Panc1 (cell line): Measurements from ENCODE around the gene PLCH2. TPM values are rescaled to one million over a fixed set of nuclear protein-coding genes. Genes with fewer than 3 reads are reported as not detected.

Experiments used
- ATAC-seq: fragments of 200-7000 bp; cut with Tn5 transposase; 2 replicates; pipeline ENCODE4 v1.9.1; 2020; ENCODE audit warnings: mild to moderate bottlenecking, moderate library complexity
- BruUV-seq: library from RNA; stranded (reverse); fragments of 400-500 nt; replicated peaks from 2 replicates; lab custom pipeline; 2021; lab: Mats Ljungman, UMichigan
- CTCF ChIA-PET: fragments of 300-600 bp; sonication (Branson Sonifier 250); formaldehyde crosslinking; loops from one replicate; lab custom pipeline; 2022; ENCODE audit warnings: antibody characterized with exemption; lab: Charles Lee
- POLR2A ChIA-PET: fragments of 300-600 bp; sonication (Branson Sonifier 250); formaldehyde crosslinking; loops from one replicate; lab custom pipeline; 2022; ENCODE audit warnings: antibody characterized with exemption; lab: Charles Lee
- DNase-seq: peaks from one replicate; pipeline ENCODE4 v3.0.0-alpha.2; 2010; ENCODE audit warnings: low read depth, low spot score
- H3K27ac ChIP-seq: 2 replicates; pipeline ENCODE4 v1.5.1; 2011; ENCODE audit warnings: mild to moderate bottlenecking, low read length, inconsistent platforms
- H3K27me3 ChIP-seq: fragments of 200-500 bp; sonication (Bioruptor generic); 2 replicates; pipeline ENCODE4 v1.6.0; 2014; ENCODE audit warnings: low read length, inconsistent platforms; ENCODE audit not compliant: control insufficient read depth, insufficient read depth
- H3K36me3 ChIP-seq: fragments of 200-500 bp; sonication (Bioruptor generic); 2 replicates; pipeline ENCODE4 v1.5.1; 2014; ENCODE audit warnings: inconsistent platforms, mild to moderate bottlenecking, low read length, moderate library complexity; ENCODE audit not compliant: control insufficient read depth, insufficient read depth
- H3K4me1 ChIP-seq: 2 replicates; pipeline ENCODE4 v1.5.1; 2011; ENCODE audit warnings: inconsistent platforms, mild to moderate bottlenecking, low read length, moderate library complexity; ENCODE audit not compliant: control insufficient read depth, insufficient read depth
- H3K4me3 ChIP-seq, 2 experiments: 2 replicates each; pipeline ENCODE4 v1.5.1; 2011 to 2012; ENCODE audit warnings: low read depth in 2 of 2, low read length in 2 of 2, mild to moderate bottlenecking in 2 of 2, inconsistent platforms in 1 of 2, moderate library complexity in 1 of 2
- H3K9me3 ChIP-seq: fragments of 200-500 bp; sonication (Bioruptor generic); 2 replicates; pipeline ENCODE4 v1.5.1; 2014; ENCODE audit warnings: low read depth, mild to moderate bottlenecking, inconsistent platforms, low read length, moderate library complexity; ENCODE audit not compliant: control insufficient read depth, insufficient read depth
- POLR2AphosphoS5 ChIP-seq: IDR thresholded peaks from 2 replicates; pipeline ENCODE4 v1.6.1; 2012; ENCODE audit warnings: mild to moderate bottlenecking, low read depth, low read length, moderate library complexity
- REST ChIP-seq, 2 experiments: IDR thresholded peaks; 2 replicates each; pipeline ENCODE4 v1.6.1; 2011 to 2012; ENCODE audit warnings: low read depth in 2 of 2, control low read depth in 1 of 2, low read length in 1 of 2, mild to moderate bottlenecking in 1 of 2, moderate library complexity in 1 of 2; ENCODE audit not compliant: insufficient read depth in 1 of 2
- SIN3A ChIP-seq: IDR thresholded peaks from 2 replicates; pipeline ENCODE4 v1.6.1; 2012; ENCODE audit warnings: low read depth, mild to moderate bottlenecking, low read length, moderate library complexity, borderline replicate concordance; ENCODE audit not compliant: insufficient read depth
- TCF7L2 ChIP-seq: IDR thresholded peaks from 2 replicates; pipeline ENCODE4 v1.6.1; 2011; ENCODE audit warnings: mild to moderate bottlenecking, low read depth, low read length, inconsistent platforms
- in situ Hi-C: cut with HindIII; loops from 2 replicates; pipeline ENCODE4 v1.10.0; 2016; ENCODE audit warnings: low sequenced_read_pairs, low pct_unique_long_range_greater_than_20kb
- intact Hi-C: fragments of 100-400 bp; cut with micrococcal nuclease; formaldehyde crosslinking; loops from one replicate; pipeline ENCODE4 v1.10.0; 2022; ENCODE audit not compliant: unreplicated experiment
- total RNA-seq: library from RNA; stranded (reverse); gene quantifications from one replicate; pipeline ENCODE4 v1.2.1, GENCODE V29; 2021; ENCODE audit not compliant: unreplicated experiment
- TF ChIP-seq, protein P1 (sequence below): fragments of 450-650 bp; IDR thresholded peaks from 2 replicates; pipeline ENCODE4 v1.5.1; 2017; ENCODE audit warnings: mild to moderate bottlenecking

The PLCH2 gene
- total RNA-seq, 1 experiment from 2014 or later: 41.2 TPM

- POLR2A ChIA-PET: no interaction called here
- DNase-seq: no peak
- TF ChIP-seq REST (IDR thresholded peaks at IDR 0.05; ENCODE audit: insufficient read depth in 1 of 2, low read depth in 2 of 2, low read length in 1 of 2) (no peak), TCF7L2 (no peak), POLR2AphosphoS5 (no peak), SIN3A (no peak)
- TF ChIP-seq, protein P1, sequence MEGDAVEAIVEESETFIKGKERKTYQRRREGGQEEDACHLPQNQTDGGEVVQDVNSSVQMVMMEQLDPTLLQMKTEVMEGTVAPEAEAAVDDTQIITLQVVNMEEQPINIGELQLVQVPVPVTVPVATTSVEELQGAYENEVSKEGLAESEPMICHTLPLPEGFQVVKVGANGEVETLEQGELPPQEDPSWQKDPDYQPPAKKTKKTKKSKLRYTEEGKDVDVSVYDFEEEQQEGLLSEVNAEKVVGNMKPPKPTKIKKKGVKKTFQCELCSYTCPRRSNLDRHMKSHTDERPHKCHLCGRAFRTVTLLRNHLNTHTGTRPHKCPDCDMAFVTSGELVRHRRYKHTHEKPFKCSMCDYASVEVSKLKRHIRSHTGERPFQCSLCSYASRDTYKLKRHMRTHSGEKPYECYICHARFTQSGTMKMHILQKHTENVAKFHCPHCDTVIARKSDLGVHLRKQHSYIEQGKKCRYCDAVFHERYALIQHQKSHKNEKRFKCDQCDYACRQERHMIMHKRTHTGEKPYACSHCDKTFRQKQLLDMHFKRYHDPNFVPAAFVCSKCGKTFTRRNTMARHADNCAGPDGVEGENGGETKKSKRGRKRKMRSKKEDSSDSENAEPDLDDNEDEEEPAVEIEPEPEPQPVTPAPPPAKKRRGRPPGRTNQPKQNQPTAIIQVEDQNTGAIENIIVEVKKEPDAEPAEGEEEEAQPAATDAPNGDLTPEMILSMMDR: peak; percentile 87
- in situ Hi-C loops: no loop called here
- Histone ChIP-seq H3K9me3 (no peaks in the 10 kb centered on the region), H3K27me3 (no peaks in the 10 kb centered on the region), H3K36me3 (no peaks in the 10 kb centered on the region), H3K27ac (no peak overlapping the region), H3K4me1 (peaks cover 15% of the 10 kb centered on the region), H3K4me3 (no peak overlapping the region)
- CTCF ChIA-PET: no interaction called here
- intact Hi-C loops: no loop called here
- peak; percentile 40; the same call in 1 of the 2 replicates for ATAC-seq
- BruUV-seq: no TSS peak
Measured at GRCh38 chr1:2554621-2555387, 78.7 kb downstream of the PLCH2 start.

Other genes starting within 250 kb of the PLCH2 start
- 63.2 TPM for gene SKI, start 248.0 kb upstream of the PLCH2 start, total RNA-seq
- gene MORN1, start 84.7 kb upstream of the PLCH2 start, total RNA-seq: 21.3 TPM
- gene RER1, start 84.4 kb upstream of the PLCH2 start, total RNA-seq: 235 TPM
- gene PEX10, start 63.7 kb upstream of the PLCH2 start, total RNA-seq: 49.8 TPM
- 35.9 TPM for gene PANK4, start 50.3 kb downstream of the PLCH2 start, total RNA-seq
- gene HES5, start 54.0 kb downstream of the PLCH2 start, total RNA-seq: not detected
- 20.1 TPM for gene TNFRSF14, start 80.1 kb downstream of the PLCH2 start, total RNA-seq
- 17.0 TPM for gene PRXL2B, start 110.5 kb downstream of the PLCH2 start, total RNA-seq
- gene MMEL1, start 156.7 kb downstream of the PLCH2 start, total RNA-seq: 0.46 TPM